ENCODE measurements around the gene G6PC3.
"Not testable (repeated sequence)": the region's sequence is repeated elsewhere in the genome, so short reads cannot be mapped to it uniquely, and the experiment has no call there.

The G6PC3 gene

GRCh38 chr17:44109312-44109630 is 38.7 kb downstream of the G6PC3 start:
- DNase-seq: no peak

DNA sequence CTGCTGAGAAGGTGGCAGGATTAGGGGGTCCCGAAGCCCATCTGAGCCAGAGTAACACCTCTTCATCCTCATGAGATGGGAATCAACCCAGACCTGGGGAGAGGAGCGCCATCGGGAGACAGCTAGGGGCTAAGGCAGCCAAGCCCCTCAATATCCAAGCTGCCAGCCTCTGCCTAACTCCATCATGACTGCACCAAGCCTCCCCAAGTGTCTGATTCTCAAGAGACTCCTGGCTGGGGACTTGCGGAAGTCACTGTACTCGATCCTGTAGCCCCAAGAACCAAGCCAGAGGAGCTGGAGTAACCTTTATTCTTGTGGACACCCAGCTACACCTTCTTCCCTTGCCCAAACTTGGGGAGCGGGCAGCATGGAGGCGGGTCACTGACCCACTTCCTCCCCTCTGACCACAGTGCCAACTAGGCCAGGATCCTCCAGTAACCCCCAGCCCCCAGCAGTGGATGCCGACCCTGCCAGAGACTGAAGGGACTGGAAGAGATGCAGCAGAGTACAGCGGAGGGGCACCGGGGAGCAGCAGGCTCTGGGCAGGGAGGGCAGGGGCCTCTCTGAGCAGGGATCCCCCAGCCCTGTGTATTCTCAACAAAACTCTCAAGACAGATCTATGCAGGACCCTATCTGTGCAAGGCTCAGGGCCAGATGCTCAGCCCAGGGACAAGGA is 39.6 kb downstream of the G6PC3 start:
- DNase-seq: no peak

- peak; percentile 65 to 72 for DNase-seq
These were observed 40.5 kb downstream of the G6PC3 start for GRCh38 chr17:44110823-44111633.

DNA sequence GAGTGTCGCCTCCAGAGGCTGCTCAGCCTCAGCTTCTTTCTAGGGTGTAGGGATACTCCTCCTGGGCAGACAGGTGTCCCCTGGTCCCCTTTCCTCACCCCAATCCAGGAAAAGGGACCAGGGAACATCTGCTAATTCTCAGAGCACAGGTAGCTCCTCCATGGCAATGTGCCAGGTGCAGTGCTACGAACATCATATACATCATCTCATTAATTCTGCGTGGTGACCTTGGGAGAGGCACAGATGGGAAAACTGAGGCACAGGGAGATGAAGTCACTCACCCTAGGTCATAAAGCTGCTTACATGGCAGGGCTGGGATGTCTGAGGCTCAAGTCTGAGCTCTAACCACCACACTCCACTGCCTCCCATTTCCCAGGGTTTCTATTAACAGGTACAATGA is 41.2 kb downstream of the G6PC3 start:
- no peak for DNase-seq

GRCh38 chr17:44112284-44113280 is 42.0 kb downstream of the G6PC3 start:
- DNase-seq: no peak

DNA sequence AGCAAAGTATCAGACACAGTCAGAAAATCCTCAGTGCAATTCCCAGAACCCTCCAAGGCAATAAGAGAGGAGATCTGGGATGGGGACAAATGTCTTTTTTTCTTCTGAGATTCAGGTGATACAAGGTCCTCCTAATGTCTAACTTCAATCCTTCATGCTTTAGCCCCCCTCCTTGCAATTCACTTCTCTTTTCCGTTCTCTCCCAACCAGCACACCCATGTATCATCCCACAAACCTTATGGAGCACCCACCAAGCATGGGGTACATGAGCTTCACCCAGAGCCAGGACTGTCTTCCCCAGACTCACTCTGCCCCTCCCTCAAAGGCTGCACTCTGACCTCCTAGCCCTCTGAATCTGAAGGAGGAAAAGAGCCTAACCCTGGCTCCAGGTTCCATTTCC is 42.8 kb downstream of the G6PC3 start:
- no peak for DNase-seq

- DNase-seq: no peak
These were observed 43.6 kb downstream of the G6PC3 start for GRCh38 chr17:44113868-44114840.

GRCh38 chr17:44115585-44116415 is 45.3 kb downstream of the G6PC3 start:
- DNase-seq: peak; percentile 37 to 46

- DNase-seq: no peak
These were observed 46.8 kb downstream of the G6PC3 start for GRCh38 chr17:44117351-44117750.

DNA sequence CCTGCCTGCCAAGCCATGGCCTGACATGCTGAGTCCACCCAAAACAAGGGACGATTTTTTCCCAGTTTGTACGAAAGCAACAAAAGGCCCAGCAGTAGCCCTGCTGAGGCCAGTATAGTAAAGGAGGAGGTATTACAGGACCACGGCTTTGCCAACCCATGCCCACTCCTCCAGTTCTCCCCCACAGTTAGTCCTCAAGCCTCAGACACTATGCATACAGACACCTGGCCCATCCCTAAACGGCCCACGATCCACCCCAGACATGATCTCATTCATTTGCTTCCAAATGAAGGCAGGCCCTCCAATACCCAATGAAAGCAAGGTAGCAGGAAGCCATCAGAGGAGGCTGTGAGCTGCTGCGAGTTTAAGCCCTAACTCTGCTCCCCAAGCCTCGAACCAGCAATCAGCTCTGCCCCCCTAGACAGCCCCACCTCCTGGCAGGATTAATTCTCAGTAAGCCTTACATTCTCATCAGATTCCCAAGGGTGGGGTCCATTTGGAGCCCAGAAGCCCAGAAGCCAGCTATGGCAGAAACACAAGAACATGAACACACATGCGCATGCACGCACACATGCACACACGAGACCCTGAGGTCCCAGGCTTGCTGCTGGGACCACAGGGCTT is 48.0 kb downstream of the G6PC3 start:
- DNase-seq: no peak

DNA sequence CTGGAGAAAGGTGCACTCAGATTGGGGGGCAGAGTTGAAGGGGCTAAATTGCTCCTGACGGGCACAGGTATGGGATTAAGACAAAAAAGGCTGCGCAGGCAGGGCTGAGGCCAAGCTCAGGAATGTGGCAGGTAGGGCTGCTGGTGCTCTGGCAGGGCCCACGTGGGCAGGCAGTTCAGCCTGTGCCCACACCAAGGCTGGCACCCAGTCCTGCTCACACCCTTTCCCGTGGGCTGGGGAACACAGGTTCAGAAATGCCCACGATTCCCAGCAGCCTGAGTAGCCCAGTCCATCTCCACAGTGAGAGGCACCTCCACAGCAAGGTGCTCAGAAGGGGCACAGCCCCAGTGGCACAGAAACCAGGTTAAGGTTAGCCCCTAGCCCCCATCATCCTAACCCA is 48.5 kb downstream of the G6PC3 start:
- DNase-seq: no peak

- DNase-seq: no peak
These were observed 49.3 kb downstream of the G6PC3 start for GRCh38 chr17:44119798-44120197.

GRCh38 chr17:44120281-44120680 is 49.7 kb downstream of the G6PC3 start:
- DNase-seq: not testable (repeated sequence)

GRCh38 chr17:44120851-44121605 is 50.5 kb downstream of the G6PC3 start:
- DNase-seq: no peak

DNA sequence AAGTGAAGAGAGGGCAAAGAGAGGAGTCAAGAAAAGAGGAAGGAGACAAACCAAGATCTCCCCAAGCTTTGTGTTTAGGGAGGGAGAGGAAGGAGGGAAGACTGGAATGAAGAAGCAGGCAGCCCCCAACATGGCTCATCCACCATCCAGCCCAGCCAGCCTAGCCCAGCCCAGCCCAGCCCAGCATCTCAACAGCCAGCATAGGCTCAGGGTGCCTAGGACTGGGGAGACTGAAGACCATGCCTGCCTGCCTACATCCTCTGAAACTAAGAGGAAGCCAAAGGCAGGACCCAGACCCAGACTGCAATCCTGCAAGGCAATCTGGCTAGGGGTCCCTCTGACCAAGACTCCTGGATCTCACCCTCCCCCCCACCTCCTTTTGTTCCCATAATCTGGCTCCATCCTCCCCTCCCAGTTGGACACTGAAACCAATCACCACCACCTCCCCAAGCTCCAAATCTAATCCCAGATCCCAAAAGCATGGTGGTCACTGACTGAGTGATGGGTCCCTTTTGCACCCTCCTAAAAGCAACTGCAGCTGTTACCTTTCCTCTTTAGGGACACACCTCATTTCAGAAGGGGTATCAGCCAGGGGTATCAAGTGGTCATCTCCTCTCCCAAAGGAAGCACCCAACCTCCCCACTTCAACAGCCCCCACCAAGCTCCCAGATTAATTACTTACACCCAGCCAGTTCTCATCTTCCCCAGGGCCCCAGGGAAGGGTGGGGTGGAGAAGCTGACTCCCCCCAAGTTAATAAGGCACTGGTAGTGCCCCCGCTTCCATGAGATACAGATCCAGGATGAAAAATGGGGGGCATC is 51.7 kb downstream of the G6PC3 start:
- no peak for DNase-seq

GRCh38 chr17:44122816-44123355 is 52.4 kb downstream of the G6PC3 start:
- peak in 1 of 2 experiments; percentile 50 for DNase-seq

GRCh38 chr17:44123356-44124117 is 53.0 kb downstream of the G6PC3 start, which contains the start of gene HDAC5:
TSS of gene HDAC5 (minus strand) at chr17:44123641. CDS start at chr17:44117515, 6,126 bp downstream.
- DNase-seq: peak; percentile 98 to 99

GRCh38 chr17:44124118-44124438 is 53.5 kb downstream of the G6PC3 start:
- no peak for DNase-seq

All from activated T-cell treated with anti-CD3 and anti-CD28 coated beads, Interleukin-2, amount 50 U/mL, for 48 hours (primary cell).